Keratinocyte (primary cell): Measurements from ENCODE around the gene ETV3.

Experiments used
- CTCF ChIP-seq, 3 experiments: IDR thresholded peaks in 1 of 3; conservative IDR thresholded peaks in 1 of 3; optimal IDR thresholded peaks in 1 of 3; 2 replicates in 2 of 3; 3 replicates in 1 of 3; pipeline versions ENCODE3 to v1.5.1; 2011; ENCODE audit warnings: low read length in 3 of 3, mild to moderate bottlenecking in 3 of 3, moderate library complexity in 2 of 3, control low read depth in 1 of 3, inconsistent platforms in 1 of 3; ENCODE audit not compliant: insufficient read depth in 2 of 3; ENCODE audit errors: extremely low read depth in 1 of 3
- EZH2 ChIP-seq: IDR thresholded peaks from one replicate; pipeline ENCODE4 v1.6.1; 2012; ENCODE audit warnings: inconsistent platforms, mild to moderate bottlenecking, low read length, moderate library complexity

DNA sequence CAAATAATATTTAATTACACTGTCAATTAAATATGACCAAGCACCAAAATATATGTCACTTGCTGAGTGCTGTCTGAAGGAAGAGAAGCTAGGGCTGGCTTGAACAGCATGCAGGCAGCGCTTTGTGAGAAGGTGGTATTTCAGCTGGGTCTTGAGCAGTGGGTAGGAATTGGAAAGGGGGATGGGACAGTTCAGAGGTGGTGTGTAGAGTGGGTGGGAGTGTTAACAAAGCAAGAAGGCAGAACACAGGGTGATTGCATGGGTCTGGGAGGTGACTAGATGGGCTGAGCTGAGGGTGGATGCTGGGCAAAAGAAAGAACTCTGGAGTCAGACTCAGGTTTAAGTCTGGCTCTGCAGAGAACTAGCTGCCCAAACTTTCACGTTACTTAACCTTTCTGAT lies 14.3 kb upstream of the ETV3 start:
- no peak for TF ChIP-seq CTCF (optimal IDR thresholded peaks at IDR 0.05 in 1 of 3, IDR thresholded peaks at IDR 0.05 in 1 of 3, conservative IDR thresholded peaks at IDR 0.05 in 1 of 3; ENCODE audit: extremely low read depth in 1 of 3, insufficient read depth in 2 of 3, low read length in 3 of 3)
- no peak for TF ChIP-seq EZH2
